GM12801 (cell line): ENCODE data around the gene DDA1.

Experiments used
- CTCF ChIP-seq: IDR thresholded peaks from one replicate; pipeline ENCODE4 v1.5.1; 2011; ENCODE audit warnings: control low read depth; ENCODE audit not compliant: insufficient read length; ENCODE audit errors: extremely low read depth

DDA1 gene

GRCh38 chr19:17309965-17310461, 650 bp downstream of the DDA1 start:
- no peak for TF ChIP-seq CTCF

GRCh38 chr19:17311455-17312188, 2.3 kb downstream of the DDA1 start:
- TF ChIP-seq CTCF: no peak

GRCh38 chr19:17312189-17313113, 3.1 kb downstream of the DDA1 start:
- TF ChIP-seq CTCF: no peak

GRCh38 chr19:17314007-17314593, 4.7 kb downstream of the DDA1 start:
- TF ChIP-seq CTCF: no peak

- TF ChIP-seq CTCF: no peak
Measured at GRCh38 chr19:17318966-17319365, 9.6 kb downstream of the DDA1 start.

- no peak for TF ChIP-seq CTCF
Measured at GRCh38 chr19:17319473-17320238, 10.3 kb downstream of the DDA1 start.
